UCSD-AML1 (cell line): ENCODE measurements around the gene ACSM2A.
"Not testable (repeated sequence)": the region's sequence is repeated elsewhere in the genome, so short reads cannot be mapped to it uniquely, and the experiment has no call there.

ENCODE experiments used
- DNase-seq: peaks from one replicate; lab custom pipeline; 2025; ENCODE audit not compliant: unreplicated experiment; lab: John Stamatoyannopoulos, UW

The ACSM2A gene

DNA sequence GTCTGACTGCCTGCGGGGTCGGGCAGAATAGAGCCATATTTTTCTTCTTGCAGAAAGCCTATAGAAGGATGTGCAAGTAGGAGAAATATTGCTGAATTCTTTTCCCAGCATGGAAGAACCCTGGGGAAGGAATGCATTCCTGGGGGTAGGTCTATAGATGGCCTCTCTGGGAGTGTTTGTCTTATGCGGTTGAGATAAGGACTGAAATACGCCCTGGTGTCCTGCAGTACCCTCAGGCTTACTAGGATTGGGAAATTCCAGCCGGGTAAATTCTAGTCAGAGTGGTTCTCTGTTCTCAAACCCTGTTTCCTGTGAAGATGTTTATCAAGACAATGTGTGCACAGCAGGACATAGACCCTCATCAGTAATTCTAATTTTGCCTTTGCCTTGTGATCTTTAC, 2.3 kb downstream of the ACSM2A start:
- not testable (repeated sequence) for DNase-seq

DNA sequence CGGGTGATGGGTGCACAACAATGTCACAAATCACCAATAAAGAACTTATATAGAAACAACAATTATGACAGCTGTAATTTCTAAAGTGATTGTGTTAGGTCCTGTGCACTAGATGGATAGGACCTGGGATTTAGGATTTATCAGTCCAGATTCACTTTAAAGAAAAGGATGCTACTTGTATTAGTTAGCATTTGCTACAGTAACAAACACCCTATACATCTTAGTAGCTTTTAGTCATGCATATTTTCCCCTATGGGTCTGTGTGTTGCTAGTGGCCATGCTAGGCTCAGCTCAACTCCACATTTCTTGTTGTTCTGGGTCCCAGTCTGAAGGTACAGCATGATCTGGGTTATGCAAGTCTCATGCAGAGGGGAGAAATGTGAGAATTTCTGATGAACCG, 7.9 kb downstream of the ACSM2A start:
- DNase-seq, result not testable (repeated sequence)

DNA sequence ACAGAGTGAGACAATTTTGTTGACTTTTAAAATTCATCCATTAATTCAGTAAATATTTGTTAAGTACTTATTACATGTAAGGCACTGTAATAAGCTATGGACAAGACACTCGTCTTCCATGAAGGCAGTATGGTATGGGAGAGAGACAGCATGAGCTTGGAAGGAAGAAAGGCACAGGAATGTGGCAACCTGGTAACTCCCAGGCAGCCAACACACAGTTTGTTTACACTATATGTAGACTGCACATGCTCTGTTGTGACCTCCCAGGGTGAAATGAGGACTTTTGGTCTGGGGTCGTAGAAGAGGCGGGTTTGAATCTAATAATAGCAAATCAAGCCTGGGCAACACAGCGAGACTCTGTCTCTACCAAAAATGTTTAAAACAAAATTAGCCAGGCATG, 9.0 kb downstream of the ACSM2A start:
- DNase-seq, result not testable (repeated sequence)

DNA sequence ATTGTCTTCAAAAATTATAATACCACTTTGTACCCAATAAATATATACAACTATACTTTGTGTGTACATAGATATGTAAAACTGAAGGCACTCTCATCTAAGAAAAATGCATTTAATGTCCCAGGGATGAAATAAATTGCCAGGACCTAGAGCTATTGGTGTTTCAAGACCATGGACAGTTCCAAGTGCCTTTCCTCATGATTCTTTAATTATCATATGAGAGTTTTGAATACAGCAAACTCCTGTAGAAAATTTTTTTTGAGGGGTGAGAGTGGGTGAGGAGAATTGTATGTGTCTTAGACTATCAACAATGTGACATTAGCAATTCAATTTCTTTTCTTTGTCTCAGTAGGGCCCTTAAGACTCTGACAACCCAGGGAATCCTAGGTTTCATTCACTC, 17.6 kb downstream of the ACSM2A start:
- not testable (repeated sequence) for DNase-seq

DNA sequence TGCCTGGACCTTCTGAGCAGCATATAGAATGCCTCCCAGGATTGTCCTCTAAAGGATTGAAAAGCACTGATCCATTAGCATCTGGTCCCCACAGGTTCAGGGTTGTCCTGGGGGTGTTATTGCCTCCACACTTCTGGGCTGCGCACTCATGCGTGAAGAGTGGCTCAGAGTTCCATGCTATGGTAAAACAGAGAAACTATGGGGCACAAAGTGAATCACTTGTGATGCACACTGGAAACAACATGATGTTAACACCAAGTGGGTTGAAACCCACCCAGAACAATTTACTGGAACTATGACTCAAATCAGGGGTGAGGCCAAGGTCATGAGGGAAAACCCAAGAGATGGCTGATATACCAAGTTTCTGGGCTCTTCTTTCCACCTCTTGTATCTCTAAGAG, 18.6 kb downstream of the ACSM2A start:
- not testable (repeated sequence) for DNase-seq

DNA sequence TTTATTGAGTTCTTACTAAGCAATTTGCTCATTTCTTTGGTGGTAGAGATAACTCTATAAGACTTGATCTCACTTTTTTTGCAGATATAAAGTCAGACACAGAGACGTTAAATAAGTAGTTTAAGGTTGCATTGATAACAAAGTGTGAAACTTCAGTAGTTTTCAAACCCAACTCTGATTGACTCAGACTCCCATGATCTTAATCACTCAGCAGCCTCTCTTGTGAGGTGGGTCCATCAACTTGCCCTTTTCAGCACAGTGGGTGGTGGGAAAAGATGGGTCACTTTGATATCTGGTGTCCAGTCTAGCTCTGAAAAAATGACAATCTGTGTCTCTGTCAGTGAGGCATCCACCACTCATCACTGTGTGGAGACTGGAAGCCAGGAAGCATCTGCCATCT, 19.4 kb downstream of the ACSM2A start:
- not testable (repeated sequence) for DNase-seq

DNA sequence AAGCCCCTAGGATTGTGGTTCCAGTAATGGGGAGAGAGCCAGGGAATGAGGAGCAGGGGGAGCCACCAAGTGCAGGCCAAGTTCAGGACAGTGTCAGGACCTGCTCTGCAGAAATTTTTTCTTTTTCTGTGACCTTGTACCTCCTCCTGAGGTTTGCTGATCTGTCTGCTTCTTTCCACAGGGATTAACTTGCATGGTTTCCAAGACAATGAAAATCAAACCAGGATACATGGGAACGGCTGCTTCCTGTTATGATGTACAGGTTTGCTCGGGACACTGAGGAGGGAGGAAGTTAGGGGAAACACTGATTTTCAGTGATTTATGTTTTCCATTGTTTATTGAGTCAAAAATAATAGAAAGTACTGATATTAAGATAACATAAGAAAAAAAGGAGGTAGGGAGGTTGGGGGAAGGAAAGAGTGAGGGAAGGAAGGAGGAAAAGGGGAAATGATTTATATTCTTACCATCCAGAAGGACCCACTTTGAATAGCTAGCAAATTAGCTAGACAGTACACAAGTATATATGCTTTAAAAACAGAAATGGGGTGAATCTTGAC, 25.9 kb downstream of the ACSM2A start:
- DNase-seq, result not testable (repeated sequence)

DNA sequence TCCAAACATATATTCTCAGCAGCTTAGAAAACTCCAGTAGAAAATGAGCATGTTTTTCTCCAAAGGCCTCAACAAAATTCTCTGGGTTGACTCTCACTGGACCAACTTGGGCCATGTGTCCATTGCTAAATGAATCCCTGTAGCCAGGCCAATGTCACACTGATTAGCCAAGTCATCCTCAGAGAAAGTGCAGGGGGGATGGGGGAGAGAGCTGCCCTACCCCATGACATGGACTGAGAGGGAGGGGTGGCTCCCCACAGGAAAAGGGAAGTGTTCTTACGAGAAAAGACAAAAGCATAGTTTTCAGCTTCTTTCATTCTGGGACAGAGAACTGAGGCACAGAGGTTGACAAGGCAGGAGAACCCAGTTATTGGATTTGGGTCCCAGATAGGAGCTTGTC, 32.7 kb downstream of the ACSM2A start:
- DNase-seq, result not testable (repeated sequence)

DNA sequence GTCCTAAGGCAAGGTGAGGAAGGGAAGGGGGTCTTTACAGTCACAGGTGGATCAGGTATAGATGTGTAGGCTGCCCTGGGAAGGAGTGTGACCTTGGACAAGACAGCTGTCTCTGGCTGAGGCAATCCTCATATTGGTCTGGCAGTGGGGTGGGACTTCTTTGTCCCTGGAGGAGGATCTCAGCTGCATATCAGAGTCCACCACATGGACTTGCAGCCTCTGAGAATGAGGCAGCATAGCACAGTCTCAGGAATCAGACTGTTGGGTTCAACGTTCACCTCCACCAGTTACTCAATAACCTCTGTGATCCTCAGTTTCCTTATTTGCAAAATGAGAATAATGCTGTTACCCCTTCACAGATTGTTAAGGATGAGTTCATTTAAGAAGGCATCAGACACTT, 33.4 kb downstream of the ACSM2A start:
- no peak for DNase-seq

DNA sequence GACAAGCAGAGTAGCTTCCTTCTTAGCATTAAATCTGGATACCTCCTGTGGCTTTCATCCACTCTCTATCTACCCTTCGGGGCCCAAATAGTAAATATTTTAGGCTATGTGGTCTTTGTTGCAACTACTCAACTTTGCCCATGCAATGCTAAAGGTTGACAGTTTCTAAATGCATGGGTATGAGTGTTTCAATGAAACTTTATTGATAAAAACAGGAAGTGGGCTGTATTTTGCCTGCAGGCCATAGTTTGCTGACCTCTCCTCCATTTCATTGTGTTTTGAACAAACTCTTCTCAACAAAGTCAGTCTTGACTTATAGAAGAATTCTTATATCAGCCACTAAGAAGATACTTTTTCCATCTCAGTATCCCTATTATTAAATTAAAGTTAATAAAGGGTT, 34.1 kb downstream of the ACSM2A start:
- DNase-seq, result no peak

DNA sequence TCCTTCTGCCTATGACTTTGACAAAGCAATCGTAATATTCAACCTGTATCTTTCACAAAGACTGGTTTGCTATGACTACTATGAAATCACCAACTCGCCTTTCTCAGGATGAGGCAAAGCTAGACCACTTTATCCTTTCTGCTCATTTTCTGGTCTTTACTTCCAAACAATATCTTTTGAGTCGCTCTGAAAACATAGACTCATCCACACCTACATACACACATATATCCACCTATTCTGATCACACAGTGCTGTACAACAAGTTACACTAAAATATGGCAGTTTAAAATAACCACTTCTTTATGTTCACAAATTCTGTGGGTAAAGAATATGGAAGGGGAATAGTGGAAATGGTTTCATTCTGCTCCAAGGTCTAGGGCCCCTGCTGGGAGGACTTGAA, 39.7 kb downstream of the ACSM2A start:
- DNase-seq, result not testable (repeated sequence)

DNA sequence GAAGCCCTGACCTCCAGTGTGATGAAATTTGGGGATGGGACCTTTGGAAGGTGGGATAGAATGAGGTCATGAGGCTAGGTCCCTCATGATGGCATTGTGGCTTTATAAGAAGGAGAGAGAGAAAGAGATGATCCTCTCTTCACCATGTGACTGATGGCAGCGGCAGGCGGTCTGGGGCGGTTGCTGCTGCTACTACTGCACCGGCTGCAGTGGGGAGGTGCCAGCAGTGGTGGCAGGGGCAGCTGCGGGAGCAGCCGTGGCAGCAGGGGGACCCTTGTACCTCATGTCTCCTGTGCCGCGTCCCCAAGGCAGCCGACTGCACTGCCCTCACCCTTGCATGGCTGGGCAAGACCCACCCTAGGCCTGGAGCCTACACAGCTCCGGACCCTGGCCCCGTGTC, 40.1 kb downstream of the ACSM2A start:
- not testable (repeated sequence) for DNase-seq

DNA sequence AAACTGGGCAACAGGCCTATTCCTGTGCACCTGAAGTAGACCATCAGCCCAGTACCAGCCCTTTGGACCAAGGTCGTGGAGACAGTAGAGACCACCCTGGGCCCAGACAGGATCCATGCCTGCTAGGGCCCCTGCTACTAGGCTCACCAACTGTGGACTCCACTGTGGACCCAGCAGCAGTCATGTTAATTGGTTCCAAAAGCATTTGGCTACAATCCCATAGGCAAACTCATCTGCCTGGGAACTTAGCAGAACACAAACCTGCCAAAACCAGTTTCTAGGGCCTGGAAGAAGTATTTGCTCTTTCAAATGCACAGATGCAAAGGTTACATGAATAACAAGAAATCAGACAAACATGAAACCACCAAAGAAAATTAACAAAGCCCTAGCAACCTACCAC, 53.1 kb downstream of the ACSM2A start:
- DNase-seq, result no peak

DNA sequence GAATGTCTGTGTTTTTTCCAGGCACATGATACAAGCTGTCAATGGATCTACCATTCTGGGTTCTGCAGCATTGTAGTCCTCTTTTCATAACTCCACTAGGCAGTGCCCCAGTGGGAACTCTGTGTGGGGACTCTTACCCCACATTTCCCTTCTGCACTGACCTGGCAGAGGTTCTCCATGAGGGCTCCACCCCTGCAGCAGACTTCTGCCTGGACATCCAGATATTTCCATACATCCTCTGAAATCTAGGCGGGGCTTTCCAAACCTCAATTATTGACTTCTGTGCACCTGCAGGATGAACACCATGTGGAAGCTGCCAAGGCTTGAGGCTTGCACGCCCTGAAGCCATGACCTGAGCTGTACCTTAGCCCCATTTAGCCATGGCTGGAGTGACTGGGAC, 56.0 kb downstream of the ACSM2A start:
- no peak for DNase-seq

DNA sequence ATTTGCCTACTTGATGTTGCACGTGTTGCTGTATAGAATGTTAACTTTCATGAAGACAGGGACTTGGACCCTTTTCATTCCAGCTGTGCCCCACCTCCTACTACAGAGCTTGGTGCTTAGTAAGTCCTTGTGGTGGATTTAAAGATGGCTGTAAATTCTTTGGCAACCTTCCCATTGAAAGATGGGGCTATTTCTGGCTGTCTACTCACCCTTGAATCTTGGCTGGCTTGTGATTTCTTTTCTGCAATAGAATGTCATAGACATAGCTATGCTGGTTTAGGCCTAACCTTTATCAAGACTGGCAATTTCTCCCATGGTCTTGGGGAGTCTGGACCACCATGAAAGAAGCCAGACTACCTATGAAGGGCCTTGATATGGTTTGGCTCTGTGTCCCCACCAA, 59.0 kb downstream of the ACSM2A start:
- DNase-seq, result no peak

DNA sequence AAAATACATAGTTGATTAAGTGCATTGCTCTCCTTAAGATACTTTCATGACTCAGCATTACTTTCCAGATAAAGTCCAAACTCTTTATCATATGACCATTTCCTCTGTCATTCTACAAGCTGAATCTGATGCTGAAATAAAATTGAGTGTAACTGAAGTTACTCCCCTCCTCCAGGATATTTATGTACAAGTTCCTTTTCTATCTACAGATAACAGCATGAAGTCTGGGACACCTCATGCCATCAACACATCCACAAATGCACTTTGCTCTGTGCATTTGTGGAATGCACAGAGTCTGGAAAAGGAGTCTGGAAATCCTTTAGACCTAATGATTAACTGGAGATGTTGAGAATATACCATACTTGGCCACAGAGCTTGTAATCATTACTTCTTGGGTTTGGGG, 64.4 kb downstream of the ACSM2A start:
- DNase-seq, result no peak

DNA sequence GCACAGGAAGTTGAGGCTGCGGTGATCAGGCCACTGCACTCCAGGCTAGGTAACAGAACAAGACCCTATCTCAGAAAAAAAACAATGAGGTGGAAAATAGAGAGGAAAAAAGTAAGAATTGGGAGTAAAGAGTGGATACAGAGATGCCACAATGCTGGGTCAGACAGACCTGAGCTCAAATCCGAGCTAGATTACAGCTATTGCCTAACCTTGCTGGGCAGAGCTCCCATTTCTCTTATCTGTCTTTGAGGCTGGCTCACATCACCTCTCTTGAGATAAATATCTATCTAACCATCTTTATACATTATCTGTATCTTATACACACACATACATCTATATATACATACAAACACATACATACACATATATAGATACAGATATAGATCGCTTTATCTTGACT, 65.8 kb downstream of the ACSM2A start:
- DNase-seq, result no peak

DNA sequence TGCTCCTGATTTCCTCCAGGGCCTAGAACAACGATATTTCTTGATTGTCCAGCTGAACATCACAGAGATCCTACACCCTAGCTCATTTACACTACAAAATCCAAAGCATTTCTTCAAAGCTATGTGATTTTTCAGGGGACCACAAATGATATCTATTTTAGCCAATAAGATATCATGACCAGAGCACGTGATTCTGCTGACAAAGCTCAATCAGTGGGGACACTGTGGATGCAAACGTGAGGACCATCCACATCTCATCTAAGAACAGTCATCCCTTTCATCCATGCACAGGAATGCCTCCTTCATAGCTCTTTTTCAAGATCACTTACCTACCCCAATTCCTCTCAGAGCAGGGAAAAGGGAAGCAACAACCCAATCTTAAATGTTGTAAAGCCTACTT, 67.9 kb downstream of the ACSM2A start:
- no peak for DNase-seq

DNA sequence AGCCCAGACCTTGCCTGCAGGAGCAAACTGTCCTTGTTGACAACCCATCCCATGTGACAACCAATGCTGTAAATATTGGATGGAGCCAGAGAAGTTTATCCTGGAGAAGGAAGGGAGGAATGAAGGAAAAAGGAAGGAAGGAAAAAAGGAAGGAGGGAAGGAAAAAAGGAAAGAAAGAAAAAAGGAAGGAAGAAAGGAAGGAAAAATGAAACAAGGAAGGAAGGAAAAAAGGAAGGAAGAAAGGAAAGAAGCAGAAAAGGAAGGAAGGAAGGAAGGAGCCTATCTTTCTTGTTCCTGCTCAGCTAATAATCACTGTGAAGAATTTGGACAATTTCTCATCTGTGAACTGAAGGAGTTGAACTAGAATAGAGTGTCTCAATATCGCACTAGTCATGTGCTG, 68.8 kb downstream of the ACSM2A start:
- DNase-seq, result no peak

DNA sequence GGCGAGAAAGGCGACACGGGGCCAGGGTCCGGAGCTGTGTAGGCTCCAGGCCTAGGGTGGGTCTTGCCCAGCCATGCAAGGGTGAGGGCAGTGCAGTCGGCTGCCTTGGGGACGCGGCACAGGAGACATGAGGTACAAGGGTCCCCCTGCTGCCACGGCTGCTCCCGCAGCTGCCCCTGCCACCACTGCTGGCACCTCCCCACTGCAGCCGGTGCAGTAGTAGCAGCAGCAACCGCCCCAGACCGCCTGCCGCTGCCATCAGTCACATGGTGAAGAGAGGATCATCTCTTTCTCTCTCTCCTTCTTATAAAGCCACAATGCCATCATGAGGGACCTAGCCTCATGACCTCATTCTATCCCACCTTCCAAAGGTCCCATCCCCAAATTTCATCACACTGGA, 80.5 kb downstream of the ACSM2A start:
- not testable (repeated sequence) for DNase-seq

DNA sequence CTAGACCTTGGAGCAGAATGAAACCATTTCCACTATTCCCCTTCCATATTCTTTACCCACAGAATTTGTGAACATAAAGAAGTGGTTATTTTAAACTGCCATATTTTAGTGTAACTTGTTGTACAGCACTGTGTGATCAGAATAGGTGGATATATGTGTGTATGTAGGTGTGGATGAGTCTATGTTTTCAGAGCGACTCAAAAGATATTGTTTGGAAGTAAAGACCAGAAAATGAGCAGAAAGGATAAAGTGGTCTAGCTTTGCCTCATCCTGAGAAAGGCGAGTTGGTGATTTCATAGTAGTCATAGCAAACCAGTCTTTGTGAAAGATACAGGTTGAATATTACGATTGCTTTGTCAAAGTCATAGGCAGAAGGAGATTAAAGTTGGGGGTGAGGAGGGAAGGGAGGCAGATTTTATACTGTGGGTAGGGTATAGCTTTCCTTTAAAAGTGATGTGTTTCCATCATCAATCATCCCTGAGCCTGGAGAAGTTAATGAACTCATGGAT, 81.0 kb downstream of the ACSM2A start:
- not testable (repeated sequence) for DNase-seq

DNA sequence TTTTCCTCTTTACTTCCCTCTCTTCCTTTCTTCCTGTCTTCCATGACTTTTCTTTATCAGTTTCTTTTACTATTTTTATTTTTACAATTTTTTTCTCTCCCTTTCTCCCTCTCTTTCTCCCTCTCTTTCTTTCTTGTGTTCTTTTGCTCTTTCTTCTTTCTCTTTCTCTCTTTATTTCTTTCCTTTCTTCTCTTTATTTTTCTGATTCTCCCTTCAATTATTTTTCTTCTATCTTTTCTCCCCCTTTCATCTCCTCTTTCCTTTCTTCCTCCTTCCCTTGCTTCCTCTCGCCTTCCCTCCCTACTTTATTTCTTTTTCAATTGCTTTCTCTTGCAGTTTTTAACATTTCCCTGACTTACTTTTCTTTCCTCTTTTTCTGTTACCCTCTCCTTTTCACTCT, 85.3 kb downstream of the ACSM2A start:
- not testable (repeated sequence) for DNase-seq
